Thoracic aorta (tissue), 2 donors: ENCODE results near the gene CYP2R1. TPM values are rescaled to one million over a fixed set of nuclear protein-coding genes. Genes with fewer than 3 reads are reported as not detected.

Experiments
- ATAC-seq: fragments of 150-250 bp; one replicate; pipeline ENCODE4 v1.8.0; 2017; ENCODE audit warnings: low read depth; ENCODE audit not compliant: insufficient number of reproducible peaks, low FRiP score
- DNase-seq: peaks from one replicate; pipeline ENCODE4 v3.0.0-alpha.2; 2020; ENCODE audit warnings: low spot score
- H3K27ac ChIP-seq, 2 donors: fragments of 200-600 bp; sonication (generic); 1 replicate in 1 of 2; 2 replicates in 1 of 2; pipeline ENCODE4 v1.5.1; 2016; ENCODE audit warnings: mild to moderate bottlenecking in 2 of 2, moderate library complexity in 2 of 2
- H3K27me3 ChIP-seq: fragments of 200-600 bp; sonication (generic); replicated peaks from 2 replicates; pipeline ENCODE4 v1.6.0; 2016; ENCODE audit warnings: mild to moderate bottlenecking; ENCODE audit not compliant: insufficient read depth
- H3K36me3 ChIP-seq: fragments of 200-600 bp; sonication (generic); one replicate; pipeline ENCODE4 v1.5.1; 2016
- H3K4me1 ChIP-seq, 2 donors: fragments of 200-600 bp; sonication (generic); 1 replicate in 1 of 2; 2 replicates in 1 of 2; pipeline versions ENCODE4 v1.5.1 to v1.6.0; 2016; ENCODE audit warnings: low read depth in 2 of 2, mild to moderate bottlenecking in 1 of 2; ENCODE audit not compliant: control insufficient read depth in 1 of 2
- H3K4me3 ChIP-seq: fragments of 200-600 bp; sonication (generic); 2 replicates; pipeline ENCODE4 v1.5.1; 2016; ENCODE audit warnings: mild to moderate bottlenecking
- H3K9me3 ChIP-seq: fragments of 200-600 bp; sonication (generic); 2 replicates; pipeline ENCODE4 v1.5.1; 2016
- total RNA-seq, 2 donors: library from RNA; depleted of rRNA; stranded (reverse); fragments of >200 nt; gene quantifications; one replicate each; pipeline versions ENCODE4 v1.1.0 to v1.2.3, GENCODE V29; 2016
- TF ChIP-seq, protein P1 (sequence below): fragments of 200-600 bp; sonication (generic); IDR thresholded peaks from one replicate; pipeline ENCODE4 v1.5.1; 2019; ENCODE audit warnings: antibody characterized with exemption

Gene CYP2R1
- total RNA-seq, 2 donors from 2014 or later = 12.6 to 22.4 TPM

GRCh38 chr11:14907411-14908213, 15.6 kb upstream of the CYP2R1 start:
- TF ChIP-seq, protein P1, sequence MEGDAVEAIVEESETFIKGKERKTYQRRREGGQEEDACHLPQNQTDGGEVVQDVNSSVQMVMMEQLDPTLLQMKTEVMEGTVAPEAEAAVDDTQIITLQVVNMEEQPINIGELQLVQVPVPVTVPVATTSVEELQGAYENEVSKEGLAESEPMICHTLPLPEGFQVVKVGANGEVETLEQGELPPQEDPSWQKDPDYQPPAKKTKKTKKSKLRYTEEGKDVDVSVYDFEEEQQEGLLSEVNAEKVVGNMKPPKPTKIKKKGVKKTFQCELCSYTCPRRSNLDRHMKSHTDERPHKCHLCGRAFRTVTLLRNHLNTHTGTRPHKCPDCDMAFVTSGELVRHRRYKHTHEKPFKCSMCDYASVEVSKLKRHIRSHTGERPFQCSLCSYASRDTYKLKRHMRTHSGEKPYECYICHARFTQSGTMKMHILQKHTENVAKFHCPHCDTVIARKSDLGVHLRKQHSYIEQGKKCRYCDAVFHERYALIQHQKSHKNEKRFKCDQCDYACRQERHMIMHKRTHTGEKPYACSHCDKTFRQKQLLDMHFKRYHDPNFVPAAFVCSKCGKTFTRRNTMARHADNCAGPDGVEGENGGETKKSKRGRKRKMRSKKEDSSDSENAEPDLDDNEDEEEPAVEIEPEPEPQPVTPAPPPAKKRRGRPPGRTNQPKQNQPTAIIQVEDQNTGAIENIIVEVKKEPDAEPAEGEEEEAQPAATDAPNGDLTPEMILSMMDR = peak; percentile 78
- peaks cover 0 to 8% of the 10 kb centered on the region in 2 donors for H3K4me1 ChIP-seq
- no peak overlapping the region for H3K27ac ChIP-seq
- H3K36me3 ChIP-seq = no peaks in the 10 kb centered on the region
- ATAC-seq (no peak), DNase-seq (peak; percentile 33)
- no peaks in the 10 kb centered on the region for H3K27me3 ChIP-seq
- H3K9me3 ChIP-seq = no peaks in the 10 kb centered on the region
- no peak overlapping the region for H3K4me3 ChIP-seq

DNA sequence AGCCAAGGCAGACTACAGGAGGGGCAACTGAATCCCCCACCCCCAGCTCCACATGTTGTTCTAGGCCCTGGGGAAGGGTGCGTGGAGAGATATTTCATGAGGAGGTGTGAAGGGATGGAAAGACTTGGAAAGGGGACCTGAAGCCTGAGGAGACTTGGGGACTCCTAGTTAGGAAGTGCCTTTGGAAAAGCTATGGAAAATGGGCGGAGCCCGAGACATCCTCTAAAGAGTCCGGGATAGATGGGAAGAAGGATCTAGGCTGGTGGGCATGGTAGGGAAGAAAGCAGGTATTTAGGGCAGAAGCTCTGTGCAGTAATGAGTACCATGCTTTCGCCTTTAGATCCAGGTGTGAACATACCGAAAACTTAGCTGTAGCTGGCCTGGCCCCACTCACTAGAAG, 15.0 kb upstream of the CYP2R1 start:
- no peak overlapping the region for H3K4me3 ChIP-seq
- no peaks in the 10 kb centered on the region for H3K27me3 ChIP-seq
- DNase-seq (no peak), ATAC-seq (no peak)
- no peaks in the 10 kb centered on the region for H3K9me3 ChIP-seq
- H3K27ac ChIP-seq = no peak overlapping the region
- H3K36me3 ChIP-seq = no peaks in the 10 kb centered on the region
- peaks cover 0 to 8% of the 10 kb centered on the region in 2 donors for H3K4me1 ChIP-seq
- TF ChIP-seq, protein P1 = no peak

- Histone ChIP-seq H3K27ac (no peak overlapping the region), H3K27me3 (no peaks in the 10 kb centered on the region), H3K4me3 (no peak overlapping the region), H3K36me3 (no peaks in the 10 kb centered on the region), H3K4me1 (peaks cover 0 to 8% of the 10 kb centered on the region in 2 donors), H3K9me3 (no peaks in the 10 kb centered on the region)
- TF ChIP-seq, protein P1 = no peak
- DNase-seq = no peak
- no peak for ATAC-seq
These were observed 14.5 kb upstream of the CYP2R1 start for GRCh38 chr11:14906578-14906977.

- peak; percentile 32 for ATAC-seq
- H3K27ac ChIP-seq = peak overlapping the region in 1 of 2 donors; percentile 28
- DNase-seq = no peak
These were observed 13.3 kb upstream of the CYP2R1 start for GRCh38 chr11:14905104-14906033.

More at GRCh38 chr11:14905104-14906033, 13.3 kb upstream of the CYP2R1 start:
- H3K9me3 ChIP-seq = no peaks in the 10 kb centered on the region
- TF ChIP-seq, protein P1 = peak; percentile 54
- H3K36me3 ChIP-seq = no peaks in the 10 kb centered on the region
- H3K4me1 ChIP-seq = peaks cover 0 to 8% of the 10 kb centered on the region in 2 donors
- H3K27me3 ChIP-seq = no peaks in the 10 kb centered on the region
- peak overlapping the region; percentile 79 for H3K4me3 ChIP-seq
